ENCODE data around the gene TBC1D2B.

TBC1D2B gene

DNA sequence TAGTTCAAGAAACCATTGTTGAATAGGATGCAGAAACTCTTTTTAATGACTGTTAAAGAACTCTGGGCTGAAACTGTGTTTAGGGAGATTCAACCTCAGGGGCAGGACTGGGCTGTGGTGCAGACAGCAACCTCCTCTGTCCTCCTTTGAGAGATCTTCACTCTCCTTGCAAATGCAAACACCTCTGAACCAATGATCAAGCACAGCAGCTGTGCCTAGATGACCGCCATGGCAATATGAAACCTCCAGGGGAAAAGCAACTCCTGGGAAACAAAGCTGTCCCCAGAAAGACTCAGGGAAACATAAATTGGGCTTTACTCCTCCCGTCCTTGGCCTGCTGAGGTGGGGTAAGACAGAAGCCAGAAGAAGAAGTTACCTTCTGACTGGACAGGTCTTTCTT, 52.6 kb downstream of the TBC1D2B start:
- DNase-seq (ENCODE audit: low read depth), result no peak
- no peak for TF ChIP-seq CTCF (conservative IDR thresholded peaks at IDR 0.05; ENCODE audit: low read depth, low read length)
- H3K4me3 ChIP-seq (ENCODE audit: low read length), result no peak overlapping the region

DNA sequence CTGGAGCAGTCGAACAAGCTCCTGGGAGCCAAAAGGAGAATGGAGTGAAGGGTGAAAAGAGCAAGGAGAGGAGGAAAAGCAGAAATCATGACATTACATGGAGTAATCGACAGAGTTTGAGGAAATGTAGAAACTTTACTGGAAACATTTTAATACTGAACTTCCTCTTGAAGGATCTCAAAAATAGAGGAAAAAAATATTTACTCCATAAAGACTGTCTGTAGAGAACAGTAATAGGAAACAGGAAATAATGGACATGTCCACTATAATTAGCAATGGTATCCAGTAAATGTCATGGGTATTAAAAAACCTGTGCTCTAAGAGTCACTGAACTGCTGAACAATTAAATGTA, 53.0 kb downstream of the TBC1D2B start:
- H3K4me3 ChIP-seq (ENCODE audit: low read length), result no peak overlapping the region
- DNase-seq (ENCODE audit: low read depth), result no peak
- no peak for TF ChIP-seq CTCF (conservative IDR thresholded peaks at IDR 0.05; ENCODE audit: low read depth, low read length)

GRCh38 chr15:78023865-78024518, 53.5 kb downstream of the TBC1D2B start:
- no peak for DNase-seq (ENCODE audit: low read depth)
- H3K4me3 ChIP-seq (ENCODE audit: low read length), result no peak overlapping the region
- no peak for TF ChIP-seq CTCF (conservative IDR thresholded peaks at IDR 0.05; ENCODE audit: low read depth, low read length)

DNA sequence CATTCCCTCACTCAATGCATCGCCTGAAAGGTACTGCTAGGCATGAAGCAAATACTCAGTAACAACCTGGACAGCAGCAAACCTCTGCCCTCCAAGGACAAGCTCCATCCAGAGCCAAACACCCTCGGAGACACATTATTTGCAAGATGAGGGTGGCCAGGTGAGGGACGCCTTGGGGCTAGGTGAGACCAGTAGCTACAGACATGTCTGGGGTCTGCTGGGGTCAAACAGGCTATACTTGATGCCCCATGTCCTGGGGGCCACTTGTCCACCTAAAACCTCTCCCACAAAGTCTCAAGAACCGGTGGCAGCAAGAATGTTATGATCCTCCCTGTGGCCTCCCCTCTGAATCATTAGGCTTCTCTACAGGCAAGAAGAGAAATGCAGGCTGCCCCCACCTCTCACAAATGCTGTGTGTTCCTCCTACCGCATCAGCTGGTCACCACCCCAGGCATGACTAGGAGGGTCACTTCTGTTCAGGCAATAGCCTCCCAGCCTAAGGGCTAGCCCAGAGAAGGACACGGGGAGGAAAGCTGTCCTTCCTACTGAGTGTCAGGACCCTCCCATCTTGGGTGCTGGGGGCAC, 54.3 kb downstream of the TBC1D2B start:
- no peak for TF ChIP-seq CTCF (conservative IDR thresholded peaks at IDR 0.05; ENCODE audit: low read depth, low read length)
- no peak overlapping the region for H3K4me3 ChIP-seq (ENCODE audit: low read length)
- DNase-seq (ENCODE audit: low read depth), result no peak

- no peak for TF ChIP-seq CTCF (conservative IDR thresholded peaks at IDR 0.05; ENCODE audit: low read depth, low read length)
- H3K4me3 ChIP-seq (ENCODE audit: low read length), result no peak overlapping the region
- DNase-seq (ENCODE audit: low read depth), result no peak
Observed at GRCh38 chr15:78021761-78022160, 55.8 kb downstream of the TBC1D2B start.

DNA sequence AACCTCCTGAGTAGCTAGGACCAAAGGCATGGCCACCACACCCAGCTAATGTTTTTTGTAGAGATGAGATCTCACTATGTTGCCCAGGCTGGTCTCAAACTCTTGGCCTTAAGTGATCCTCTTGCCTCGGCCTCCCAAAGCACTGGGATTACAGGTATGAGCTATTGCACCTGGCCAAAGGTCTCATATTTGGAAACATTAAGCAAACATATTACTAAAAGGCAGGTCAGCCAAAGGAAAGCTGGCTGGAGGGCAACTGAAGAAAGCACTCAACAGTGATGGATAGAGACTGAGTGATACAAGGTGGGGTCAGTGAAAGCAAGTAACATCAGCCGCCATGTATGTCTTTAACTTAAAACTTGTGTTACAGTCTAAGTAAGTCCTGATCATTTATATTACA, 57.5 kb downstream of the TBC1D2B start:
- H3K4me3 ChIP-seq (ENCODE audit: low read length), result no peak overlapping the region
- no peak for TF ChIP-seq CTCF (conservative IDR thresholded peaks at IDR 0.05; ENCODE audit: low read depth, low read length)
- no peak for DNase-seq (ENCODE audit: low read depth)

DNA sequence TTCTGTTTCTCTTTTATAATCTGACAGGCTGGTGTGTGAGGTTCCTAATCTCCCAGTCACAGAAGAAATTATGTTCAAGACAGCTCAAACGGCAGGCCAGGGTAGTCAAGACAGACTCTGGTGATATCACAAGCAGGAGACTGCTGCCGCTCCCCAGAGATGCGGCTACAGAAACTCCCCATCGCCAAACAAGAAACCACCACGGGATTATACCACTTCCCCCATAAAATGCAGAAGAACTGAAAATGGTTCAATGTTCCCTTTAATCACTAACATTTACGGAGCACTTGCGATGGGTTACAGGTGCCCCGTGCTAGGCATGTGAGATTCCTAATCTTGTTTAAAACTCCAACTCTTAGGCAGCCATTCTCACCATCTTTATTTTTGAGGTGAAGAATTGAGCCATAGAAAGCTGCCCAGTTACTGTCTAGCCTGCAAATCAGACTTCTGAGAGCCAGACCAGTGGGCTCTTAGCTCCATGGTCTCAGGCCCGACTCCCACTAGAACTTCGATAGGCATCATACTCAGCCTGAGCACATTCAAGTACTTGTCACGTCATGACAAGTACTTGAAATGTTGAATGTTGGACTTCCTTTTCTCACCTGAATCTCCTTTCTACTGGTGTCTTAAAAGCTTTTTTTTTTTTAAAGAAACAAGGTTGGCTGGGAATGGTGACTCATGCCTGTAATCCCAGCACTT, 58.4 kb downstream of the TBC1D2B start:
- no peak for DNase-seq (ENCODE audit: low read depth)
- no peak for TF ChIP-seq CTCF (conservative IDR thresholded peaks at IDR 0.05; ENCODE audit: low read depth, low read length)

More for the DNA sequence above, 58.4 kb downstream of the TBC1D2B start:
- H3K4me3 ChIP-seq (ENCODE audit: low read length), result no peak overlapping the region

All from retinal pigment epithelial cell (primary cell).